ENCODE results near the gene RNF166.
A peak's percentile ranks its signal among the peaks of the same experiment; 100 is the strongest.

Gene RNF166

DNA sequence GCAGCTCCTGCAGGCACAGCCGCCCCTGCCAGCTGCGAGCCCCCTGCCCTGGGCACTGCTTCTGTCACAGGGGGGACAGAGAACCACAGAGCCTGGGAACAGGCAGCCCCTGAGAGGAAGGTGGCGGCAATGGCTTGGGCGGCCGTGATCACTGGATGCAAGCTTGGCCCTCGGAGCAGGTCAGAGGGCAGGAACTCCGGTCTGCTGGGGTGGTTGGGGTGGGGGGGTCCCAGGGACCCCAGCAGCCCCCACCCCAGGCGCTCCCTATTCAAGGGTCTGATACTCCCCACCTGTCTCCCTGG lies 53.5 kb downstream of the RNF166 start:
- no peak for DNase-seq (ENCODE audit: low read depth)

DNA sequence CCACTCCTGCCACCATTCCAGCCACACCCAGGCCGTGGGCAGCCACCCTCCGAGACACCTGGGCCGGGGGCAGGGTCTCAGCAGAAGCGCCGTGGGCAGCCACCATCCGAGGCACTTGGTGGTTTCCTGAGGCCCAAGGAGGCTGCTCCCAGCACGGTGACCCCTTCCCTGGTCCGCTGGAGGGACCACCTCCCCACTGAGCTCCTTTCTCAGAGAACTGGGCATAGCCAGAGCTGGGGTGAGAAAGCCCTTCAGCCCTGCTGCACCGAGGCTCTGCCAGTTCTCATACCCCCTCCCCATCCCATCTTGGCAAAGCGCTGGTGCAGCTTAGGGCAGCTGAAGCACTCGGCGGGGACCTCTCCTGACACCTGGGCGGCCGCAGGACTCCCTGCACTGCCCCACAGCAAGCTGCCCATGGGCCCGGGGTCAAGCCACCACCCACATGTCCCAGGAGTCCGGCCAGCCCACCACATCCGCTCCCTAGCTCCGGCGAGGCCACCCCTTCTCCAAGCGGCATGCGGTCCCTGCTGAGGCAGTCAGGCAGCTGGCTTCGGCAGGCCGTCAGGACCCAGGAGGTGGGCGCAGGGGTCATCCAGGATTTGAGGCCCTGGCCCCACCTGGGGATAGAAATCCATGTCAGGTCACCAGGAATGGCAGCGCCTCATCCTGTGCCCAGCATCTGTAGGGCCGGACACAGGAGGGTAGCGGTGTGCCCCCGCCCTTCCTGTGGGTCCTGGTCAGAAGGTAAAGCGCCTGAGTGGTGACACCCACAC lies 54.0 kb downstream of the RNF166 start:
- DNase-seq (ENCODE audit: low read depth) = no peak

DNA sequence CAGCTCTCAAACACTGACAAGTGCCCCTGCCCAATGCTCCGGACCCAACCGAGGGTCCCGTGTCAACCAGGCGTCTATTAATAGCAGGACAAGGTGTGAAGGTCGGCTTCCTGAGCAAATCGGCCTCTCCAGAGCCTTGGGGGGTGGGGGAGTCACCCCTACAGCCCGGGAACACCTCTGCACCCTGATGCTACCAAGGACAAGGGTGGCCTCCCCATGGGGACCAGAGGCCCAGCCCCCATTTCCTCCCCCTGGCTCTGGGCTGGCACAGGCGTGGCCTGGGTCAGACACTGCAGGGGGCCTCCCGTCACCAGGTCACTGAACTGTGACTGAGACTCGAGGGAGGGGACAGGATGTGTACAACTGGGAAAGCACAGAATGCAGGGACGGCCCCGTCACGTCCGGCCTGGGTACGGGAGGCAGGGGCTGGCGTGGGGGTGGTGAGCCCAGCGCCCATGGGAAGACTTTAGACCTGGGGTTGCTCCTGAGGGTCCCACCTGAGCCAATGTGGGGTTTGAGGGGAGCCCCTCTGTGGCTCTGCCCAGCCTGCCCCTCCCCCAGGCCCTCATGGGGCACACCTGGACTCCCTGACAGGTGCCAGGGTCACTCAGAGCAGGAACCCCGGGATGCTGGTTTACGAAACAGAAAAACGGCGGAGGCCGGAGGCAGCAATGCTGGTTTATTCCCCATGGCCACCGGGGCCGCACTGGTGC lies 54.8 kb downstream of the RNF166 start:
- DNase-seq (ENCODE audit: low read depth) = peak; percentile 64

DNA sequence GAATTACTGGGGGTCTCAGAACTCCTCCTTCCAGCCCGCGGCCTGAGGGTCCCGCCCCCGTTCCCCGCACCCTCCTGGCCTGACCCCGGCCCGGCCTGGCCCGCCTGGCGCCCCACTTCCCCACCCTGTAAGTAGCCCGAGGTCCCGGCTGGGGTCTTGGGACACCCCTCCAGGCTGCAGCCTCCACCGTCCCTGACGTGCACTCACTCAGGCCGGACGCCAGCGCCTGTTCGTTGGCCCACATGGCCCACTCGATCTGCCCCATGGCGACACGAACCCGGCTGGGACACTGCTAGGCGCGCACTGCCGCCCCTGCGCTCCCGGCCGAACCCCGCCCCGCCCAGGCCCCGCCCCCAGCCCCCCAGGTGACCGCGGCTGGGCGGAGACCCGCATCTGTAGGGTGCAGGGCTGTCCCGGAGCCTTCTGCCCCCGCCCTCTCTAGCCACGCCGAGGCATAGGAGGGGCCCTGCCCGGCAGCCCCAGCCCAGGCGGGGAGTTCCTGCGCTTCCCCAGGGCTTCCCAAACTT lies 55.4 kb downstream of the RNF166 start, which contains the start of gene CYBA:
Gene CYBA, minus strand, starts transcription at position 305 of the 527 bp plus-strand sequence. Its CDS starts 40 bp downstream, at position 265.
- DNase-seq (ENCODE audit: low read depth) = peak; percentile 77

DNA sequence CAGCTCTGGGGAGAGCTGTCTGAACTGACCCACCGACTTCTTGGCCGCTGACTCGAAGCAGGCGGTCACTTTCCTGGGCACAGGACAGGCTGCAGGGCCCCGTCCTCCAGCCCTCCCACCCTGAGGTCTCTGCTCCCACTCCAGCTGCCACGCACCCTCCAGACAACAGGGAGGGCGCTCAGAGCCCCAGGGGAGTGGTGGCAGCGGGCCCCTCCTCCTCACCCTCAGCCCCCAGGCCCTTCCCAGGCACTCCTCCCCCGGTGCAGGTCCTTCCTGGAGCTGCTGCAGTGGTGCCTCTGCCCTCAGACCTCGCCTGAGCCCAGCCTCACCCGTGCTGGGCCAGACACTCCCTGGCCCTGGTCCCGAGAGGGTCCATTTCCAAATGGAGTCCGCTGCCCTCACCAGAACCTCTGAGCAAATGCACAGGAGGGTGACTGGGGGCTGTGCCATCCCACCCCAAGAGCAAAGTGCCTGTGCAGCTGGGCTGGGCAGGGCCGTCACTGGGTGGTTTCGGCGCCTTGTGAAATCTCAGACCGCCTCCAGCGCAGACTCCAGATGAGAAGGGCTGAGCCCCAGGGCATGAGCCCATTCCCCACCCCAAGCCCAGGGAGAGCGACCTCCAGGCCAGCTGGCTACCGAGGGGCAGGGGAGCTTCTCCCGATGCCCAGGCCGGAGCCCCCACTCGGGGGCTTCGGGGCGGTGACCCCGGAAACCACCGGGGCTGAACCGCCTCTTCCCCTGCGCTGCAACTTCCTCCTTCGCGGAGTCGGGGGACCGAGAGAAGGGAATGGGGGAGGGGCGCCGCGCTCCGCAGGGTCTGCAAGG lies 56.1 kb downstream of the RNF166 start:
- DNase-seq (ENCODE audit: low read depth) = no peak

DNA sequence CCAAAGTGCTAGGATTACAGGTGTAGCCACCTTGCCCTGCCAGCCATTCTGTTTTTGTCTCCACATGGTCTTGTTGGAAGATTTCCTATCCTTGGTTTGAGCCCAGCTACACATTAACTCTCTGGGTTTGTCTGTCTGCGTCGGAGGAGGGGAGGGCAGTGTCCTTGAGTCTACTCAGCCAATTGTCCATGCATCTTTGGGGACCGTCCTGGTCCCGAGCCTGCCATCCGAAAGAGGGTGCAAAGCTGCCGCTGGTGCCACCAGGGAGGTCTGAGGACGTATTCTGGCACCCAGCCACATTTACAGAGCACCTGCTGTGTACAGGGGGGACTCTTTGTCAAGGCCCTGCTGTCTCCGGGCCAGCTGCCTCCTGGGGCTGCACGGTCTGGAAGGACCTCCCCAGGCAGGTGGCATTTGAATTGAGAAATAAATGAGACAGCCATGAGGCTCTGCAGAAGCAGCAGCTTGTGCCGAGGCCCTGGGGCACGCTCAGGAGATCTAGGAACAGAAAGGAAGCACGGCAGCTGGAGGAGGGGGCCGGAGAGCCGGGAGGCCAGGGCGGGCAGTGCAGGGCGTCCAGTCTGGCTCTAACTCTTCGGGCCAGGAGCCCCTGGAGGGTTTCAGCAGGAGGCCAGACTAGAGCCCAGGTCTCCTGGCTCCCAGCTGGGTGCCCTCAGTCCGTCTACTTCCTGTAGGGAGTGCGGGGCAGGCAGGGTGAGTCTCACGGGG lies 56.8 kb downstream of the RNF166 start:
- DNase-seq (ENCODE audit: low read depth) = no peak

DNA sequence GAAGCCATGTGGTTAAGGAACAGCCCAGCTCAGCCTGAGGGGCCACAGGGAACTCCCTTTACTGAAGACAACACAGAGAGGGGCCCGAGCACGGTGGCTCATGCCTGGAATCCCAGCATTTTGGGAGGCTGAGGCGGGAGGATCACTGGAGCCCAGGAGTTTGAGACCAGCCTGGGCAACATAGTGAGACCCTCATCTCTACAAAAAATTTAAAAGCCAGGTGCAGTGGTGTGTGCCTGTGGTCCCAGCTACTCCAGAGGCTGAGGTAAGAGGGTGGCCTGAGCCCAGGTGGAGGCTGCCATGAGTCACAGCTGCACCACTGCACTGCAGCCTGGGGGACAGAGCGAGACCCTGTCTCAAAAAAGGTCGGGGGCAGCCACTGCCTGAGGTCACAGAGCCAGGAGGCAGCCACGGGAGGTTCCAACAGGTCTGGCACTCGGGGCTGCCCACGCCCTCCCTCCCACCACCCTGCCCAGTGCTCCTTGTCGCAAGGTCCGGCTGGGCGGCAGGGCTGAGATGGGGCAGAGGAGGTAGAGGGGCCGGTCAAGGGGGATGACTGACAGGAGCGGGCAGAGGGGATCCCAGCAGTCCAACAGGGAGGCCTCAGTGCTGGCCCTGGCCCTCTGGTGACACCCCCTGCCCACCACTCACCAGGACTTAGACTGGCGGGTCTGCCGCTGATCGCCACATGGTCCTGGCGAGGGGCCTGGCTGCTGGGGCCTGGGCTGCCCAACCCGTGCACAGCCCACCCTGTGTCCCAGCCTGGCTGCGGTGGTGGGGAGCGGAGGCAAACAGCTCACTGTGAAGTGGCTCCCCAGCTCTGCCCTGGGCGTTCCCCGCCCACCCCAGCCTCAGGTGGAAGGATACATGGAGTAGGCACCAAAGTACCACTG lies 58.8 kb downstream of the RNF166 start:
- no peak for DNase-seq (ENCODE audit: low read depth)
